ENCODE results near the gene CRIM1. TPM values are rescaled to one million over a fixed set of nuclear protein-coding genes. Genes with fewer than 3 reads are reported as not detected.

The CRIM1 gene
- total and polyA plus RNA-seq, 2 of the 8 experiments (the other 6 are each of a cell fraction or from before 2014, with no cell fraction given), result 9.4 to 28.4 TPM

GRCh38 chr2:36356990-36357846, 1.6 kb downstream of the CRIM1 start:
- H3K4ac ChIP-seq (replicated peaks; ENCODE audit: insufficient read length, low read depth, low read length), result no peak overlapping the region
- H2BK12ac ChIP-seq (ENCODE audit: low read depth, low read length), result no peak overlapping the region
- H4K8ac ChIP-seq (ENCODE audit: extremely low read depth, insufficient read depth, low read length), result peak overlapping the region; percentile 25; the same call in 1 of the 2 replicates
- peak overlapping the region; percentile 68 to 81 (median 72) for H3K9ac ChIP-seq (replicated peaks in 1 of 4; ENCODE audit: extremely low read depth in 1 of 4, low read depth in 3 of 4, low read length in 3 of 4)
- no peak for FAIRE-seq
- H3K18ac ChIP-seq (ENCODE audit: extremely low read depth, low read length), result no peak overlapping the region; the same call in 1 of the 2 replicates
- 2% methylated on average over 40 of the region's 53 CpGs; no CpG with 5 or more reads in 1 of the 2 experiments for WGBS, 2 experiments (ENCODE audit: extremely low coverage in 1 of 2, insufficient coverage in 1 of 2, insufficient read length in 1 of 2, insufficient replicate concordance in 2 of 2, low coverage in 1 of 2, low lambda C conversion rate in 2 of 2, missing lambda C conversion rate in 1 of 2)
- H3K36me3 ChIP-seq (ENCODE audit: control insufficient read depth in 2 of 4, insufficient read depth in 4 of 4, low read length in 3 of 4), result no peaks in the 10 kb centered on the region; a peak in 1 of 8 replicates
- no peak overlapping the region for H2BK20ac ChIP-seq (ENCODE audit: low read length)
- peak overlapping the region; percentile 91 for H3K4me2 ChIP-seq (ENCODE audit: insufficient read depth in 1 of 2, low read depth in 2 of 2, low read length in 2 of 2)
- CTCF ChIA-PET (ENCODE audit: partially characterized antibody), result interaction anchor here (0.7 to 2.4 kb wide), 9 partner anchors 9 to 304 kb away, joined by 3 to 15 read pairs (median 3); no protein-coding TSS in a partner anchor
- no peak overlapping the region for H2BK15ac ChIP-seq (ENCODE audit: low read length)
- no peak overlapping the region for H2AK5ac ChIP-seq (ENCODE audit: low read depth, low read length)
- H3K27ac ChIP-seq (ENCODE audit: low read depth, low read length), result no peak overlapping the region
- peaks cover 0 to 6% (median 0%) of the 10 kb centered on the region in 4 experiments; a peak in 2 of 7 replicates for H3K27me3 ChIP-seq (replicated peaks in 1 of 4; ENCODE audit: control insufficient read depth in 3 of 4, extremely low read depth in 1 of 4, insufficient read depth in 3 of 4, low read length in 3 of 4)
- no peak overlapping the region for H2BK120ac ChIP-seq (replicated peaks; ENCODE audit: low read depth, low read length)
- H3K9me3 ChIP-seq (ENCODE audit: insufficient read depth in 2 of 2, low read depth in 1 of 2, low read length in 1 of 2), result no peaks in the 10 kb centered on the region
- H3K23ac ChIP-seq (ENCODE audit: insufficient read length), result no peak overlapping the region
- H3K79me2 ChIP-seq (ENCODE audit: control insufficient read depth in 1 of 2, insufficient read depth in 2 of 2, low read length in 2 of 2), result peaks cover 31 to 70% of the 10 kb centered on the region in 2 experiments
- no peak overlapping the region for H2AFZ ChIP-seq (ENCODE audit: low read length)
- no peak overlapping the region for H4K91ac ChIP-seq (replicated peaks; ENCODE audit: insufficient read length, low read length)
- H3K79me1 ChIP-seq (ENCODE audit: low read depth, low read length), result peaks cover 3% of the 10 kb centered on the region; the same call in 1 of the 2 replicates
- no peak overlapping the region for H4K5ac ChIP-seq (ENCODE audit: insufficient read length, low read depth, low read length)
- H3K23me2 ChIP-seq (ENCODE audit: low read depth, low read length), result peaks cover 12% of the 10 kb centered on the region
- DNase-seq (ENCODE audit: low read depth in 1 of 2, low spot score in 2 of 2), result peak in 1 of 2 experiments; percentile 58
- POLR2A ChIA-PET (ENCODE audit: partially characterized antibody), result interaction anchor here (0.6 to 2.6 kb wide), 6 partner anchors 10 to 104 kb away, joined by 3 to 16 read pairs (median 6); no protein-coding TSS in a partner anchor
- peaks cover 3 to 26% (median 23%) of the 10 kb centered on the region in 4 experiments; a peak in 5 of 7 replicates for H3K4me1 ChIP-seq (replicated peaks in 1 of 4; ENCODE audit: control insufficient read depth in 3 of 4, insufficient read depth in 4 of 4, low read length in 3 of 4)
- no peak overlapping the region for H2BK5ac ChIP-seq (ENCODE audit: low read depth, low read length)
- no peak overlapping the region for H3K14ac ChIP-seq (ENCODE audit: insufficient read length)
- H4K20me1 ChIP-seq (replicated peaks in 1 of 2; ENCODE audit: control insufficient read depth in 1 of 2, insufficient read depth in 2 of 2, low read length in 2 of 2), result peaks cover 15 to 20% of the 10 kb centered on the region in 2 experiments
- peak overlapping the region; percentile 75 to 93 (median 83) for H3K4me3 ChIP-seq (ENCODE audit: extremely low read depth in 1 of 4, insufficient read depth in 2 of 4, low read depth in 3 of 4, low read length in 4 of 4)
- H3K56ac ChIP-seq (replicated peaks; ENCODE audit: insufficient read length, low read depth, low read length), result no peak overlapping the region
- TF ChIP-seq JUND (IDR thresholded peaks at IDR 0.05; ENCODE audit: low read length) (no peak), SIRT6 (IDR thresholded peaks at IDR 0.05; ENCODE audit: low read length) (no peak), KDM5A (IDR thresholded peaks at IDR 0.05; ENCODE audit: low read length) (no peak), MAX (IDR thresholded peaks at IDR 0.05) (peak; percentile 71; the same call in 1 of the 2 replicates), SRF (IDR thresholded peaks at IDR 0.05; ENCODE audit: low read depth, low read length) (no peak), SUZ12 (IDR thresholded peaks at IDR 0.05; ENCODE audit: low read length) (no peak), BACH1 (IDR thresholded peaks at IDR 0.05; ENCODE audit: low read length) (no peak), POLR2A (IDR thresholded peaks at IDR 0.05; ENCODE audit: control extremely low read depth in 1 of 2, low read depth in 2 of 2, low read length in 2 of 2) (no peak), EP300 (IDR thresholded peaks at IDR 0.05; ENCODE audit: borderline replicate concordance in 1 of 2, low read depth in 2 of 2, low read length in 2 of 2) (no peak), USF2 (IDR thresholded peaks at IDR 0.05; ENCODE audit: low read length) (no peak), TAF1 (IDR thresholded peaks at IDR 0.05; ENCODE audit: low read depth, low read length) (no peak)
